Stimulated activated memory B cell treated with anti-CD40 and anti-IgM and Interleukin-4, amounts not matched to agents 10 μg/mL and 1 μg/mL and 100 μg/mL, for 72 hours (primary cell): Measurements from ENCODE around the gene POLA2.

Source experiments
- ATAC-seq: fragments of 150-1000 bp; cut with Tn5 transposase; 2 replicates; pipeline ENCODE4 v1.10.0; 2021
- H3K27ac Mint-ChIP-seq: one replicate; pipeline ENCODE4 v1.8.0; 2022; ENCODE audit warnings: mild to moderate bottlenecking, mixed read lengths
- H3K27me3 Mint-ChIP-seq: one replicate; pipeline ENCODE4 v1.8.0; 2022; ENCODE audit warnings: mixed read lengths
- H3K36me3 Mint-ChIP-seq: one replicate; pipeline ENCODE4 v1.8.0; 2022; ENCODE audit warnings: mixed read lengths
- H3K4me1 Mint-ChIP-seq: one replicate; pipeline ENCODE4 v1.8.0; 2022; ENCODE audit warnings: mixed read lengths
- H3K4me3 Mint-ChIP-seq: one replicate; pipeline ENCODE4 v1.8.0; 2022; ENCODE audit warnings: mild to moderate bottlenecking, moderate library complexity, mixed read lengths
- H3K9me3 Mint-ChIP-seq: one replicate; pipeline ENCODE4 v1.8.0; 2022; ENCODE audit warnings: mixed read lengths

The POLA2 gene

DNA sequence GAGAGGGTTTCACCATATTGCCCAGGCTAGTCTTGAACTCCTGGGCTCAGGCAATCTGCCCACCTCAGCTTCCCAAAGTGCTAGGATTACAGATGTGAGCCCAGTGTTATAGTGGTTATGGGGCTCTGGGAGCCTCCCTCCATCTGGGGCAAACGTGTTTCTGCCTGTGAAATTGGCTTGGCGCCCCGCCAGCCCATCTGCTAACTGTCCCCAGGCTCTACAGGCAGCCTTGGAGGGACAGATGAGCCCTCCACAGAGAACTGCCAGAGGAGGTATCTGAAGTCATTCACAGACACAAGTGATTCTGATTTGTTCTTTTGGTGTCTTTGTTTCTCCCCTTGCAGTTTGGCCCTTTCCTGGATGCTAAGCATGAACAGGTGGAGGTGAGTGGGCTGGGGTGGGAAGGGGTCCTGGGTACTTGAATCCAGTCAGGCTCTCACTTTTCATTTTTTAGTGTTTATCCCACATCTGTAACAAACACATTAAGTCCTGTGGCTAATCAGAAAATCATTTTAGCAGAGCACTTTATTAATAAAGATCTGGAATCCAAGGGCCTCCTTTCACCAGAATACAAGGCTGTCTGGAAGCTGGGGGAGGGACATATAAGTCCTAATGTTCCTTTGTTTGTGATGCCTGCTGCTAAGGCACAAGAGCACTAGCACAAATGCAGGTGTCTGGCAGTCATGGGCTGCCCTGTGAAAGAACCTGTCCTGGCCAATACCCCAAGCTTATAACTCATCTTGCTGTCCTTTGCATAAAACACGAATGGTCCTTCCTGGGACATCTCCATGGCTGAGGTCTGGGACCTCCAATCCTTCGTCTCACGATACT, 27.2 kb downstream of the POLA2 start:
- no peak overlapping the region for H3K27ac Mint-ChIP-seq
- H3K36me3 Mint-ChIP-seq, result peaks cover 40% of the 10 kb centered on the region
- no peak overlapping the region for H3K4me3 Mint-ChIP-seq
- no peaks in the 10 kb centered on the region for H3K9me3 Mint-ChIP-seq
- peaks cover 5% of the 10 kb centered on the region for H3K4me1 Mint-ChIP-seq
- H3K27me3 Mint-ChIP-seq, result no peaks in the 10 kb centered on the region
- ATAC-seq, result no peak

DNA sequence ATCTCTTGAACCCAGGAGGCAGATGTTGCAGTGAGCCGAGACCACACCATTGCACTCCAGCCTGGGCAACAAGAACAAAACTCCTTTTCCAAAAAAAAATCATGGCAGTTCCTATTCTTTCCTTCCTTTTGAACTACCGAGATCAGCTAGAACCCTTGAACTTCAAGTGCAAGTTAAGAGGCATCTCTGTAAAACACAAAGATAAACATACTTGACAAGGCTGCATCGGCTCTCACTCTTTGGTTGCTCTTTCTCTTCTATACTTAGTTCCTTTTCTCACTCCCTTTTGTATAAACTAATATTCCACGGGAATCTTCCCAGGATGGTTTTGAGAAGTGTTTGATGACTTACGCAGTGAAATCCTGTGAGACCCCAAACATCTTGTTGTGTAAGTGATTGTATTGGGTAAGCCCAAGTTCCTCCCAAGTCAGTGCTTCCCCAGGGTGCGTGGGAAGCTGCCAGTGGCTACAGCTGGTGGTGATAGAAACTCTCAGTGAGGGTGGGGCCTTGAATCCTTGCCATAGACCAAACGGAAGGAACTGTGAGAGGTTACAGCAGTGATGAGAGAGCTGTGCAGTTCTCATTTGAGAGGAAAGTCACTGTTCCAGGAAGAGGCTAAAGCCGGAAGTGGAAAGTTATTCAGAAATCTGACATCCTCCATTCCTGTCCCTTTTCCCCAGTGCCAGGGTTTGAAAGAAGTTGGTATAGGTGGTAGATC, 28.8 kb downstream of the POLA2 start:
- peaks cover 5% of the 10 kb centered on the region for H3K4me1 Mint-ChIP-seq
- no peaks in the 10 kb centered on the region for H3K9me3 Mint-ChIP-seq
- peak overlapping the region; percentile 48 for H3K27ac Mint-ChIP-seq
- peaks cover 49% of the 10 kb centered on the region for H3K36me3 Mint-ChIP-seq
- no peaks in the 10 kb centered on the region for H3K27me3 Mint-ChIP-seq
- no peak overlapping the region for H3K4me3 Mint-ChIP-seq
- peak; percentile 51 for ATAC-seq

GRCh38 chr11:65291613-65292012, 29.9 kb downstream of the POLA2 start:
- Mint-ChIP-seq H3K4me1 (peaks cover 5% of the 10 kb centered on the region), H3K9me3 (no peaks in the 10 kb centered on the region), H3K27ac (peak overlapping the region; percentile 48), H3K27me3 (no peaks in the 10 kb centered on the region), H3K4me3 (no peak overlapping the region), H3K36me3 (peaks cover 55% of the 10 kb centered on the region)
- ATAC-seq, result no peak

DNA sequence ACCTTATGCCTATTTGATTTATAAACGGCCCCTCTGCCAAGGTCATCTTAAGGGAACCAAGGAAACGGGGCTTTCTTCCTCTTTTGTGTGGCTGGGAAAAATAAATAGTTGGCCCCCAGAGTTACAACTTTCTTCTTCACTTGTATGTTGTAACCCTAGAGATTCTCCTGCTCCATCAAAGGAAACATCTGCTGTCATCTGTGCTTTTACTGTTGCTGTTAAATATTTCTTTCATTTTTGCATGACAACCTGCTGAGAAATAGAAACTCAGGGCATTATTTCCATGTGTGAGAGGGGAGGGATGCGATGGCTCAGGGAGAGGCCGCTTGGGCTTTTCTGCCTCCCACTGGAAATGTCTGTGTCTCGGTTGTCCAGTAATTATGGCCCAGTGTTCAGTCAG, 31.1 kb downstream of the POLA2 start:
- no peaks in the 10 kb centered on the region for H3K9me3 Mint-ChIP-seq

DNA sequence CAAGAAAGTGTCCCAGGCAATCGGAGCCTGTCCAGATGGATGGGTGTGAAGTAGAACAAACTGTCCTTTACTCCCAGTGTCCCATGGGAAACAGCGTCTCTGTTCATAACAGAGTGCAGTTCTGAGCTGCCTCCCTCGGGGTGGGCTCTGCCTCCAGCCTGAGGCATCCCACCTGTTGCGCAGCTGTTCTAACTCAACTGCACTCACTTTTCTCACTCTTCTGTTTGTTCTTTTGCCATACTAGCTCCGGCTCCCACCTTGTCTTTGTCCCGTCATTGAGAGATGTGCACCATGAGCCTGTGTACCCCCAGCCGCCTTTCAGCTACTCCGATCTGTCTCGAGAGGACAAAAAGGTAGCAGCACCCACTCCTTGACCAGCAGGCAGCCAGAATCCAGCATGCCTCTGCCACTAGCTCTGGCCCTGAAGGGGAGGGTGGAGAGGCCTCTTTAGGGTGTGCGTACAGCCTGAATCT, 32.2 kb downstream of the POLA2 start:
- no peaks in the 10 kb centered on the region for H3K9me3 Mint-ChIP-seq
- no peak overlapping the region for H3K27ac Mint-ChIP-seq
- ATAC-seq, result no peak
- peaks cover 5% of the 10 kb centered on the region for H3K4me1 Mint-ChIP-seq
- H3K36me3 Mint-ChIP-seq, result peaks cover 52% of the 10 kb centered on the region
- H3K27me3 Mint-ChIP-seq, result no peaks in the 10 kb centered on the region
- no peak overlapping the region for H3K4me3 Mint-ChIP-seq

More for the DNA sequence above, 31.1 kb downstream of the POLA2 start:
- Mint-ChIP-seq H3K27ac (no peak overlapping the region), H3K36me3 (peaks cover 52% of the 10 kb centered on the region), H3K4me3 (no peak overlapping the region), H3K4me1 (peaks cover 5% of the 10 kb centered on the region), H3K27me3 (no peaks in the 10 kb centered on the region)
- no peak for ATAC-seq

DNA sequence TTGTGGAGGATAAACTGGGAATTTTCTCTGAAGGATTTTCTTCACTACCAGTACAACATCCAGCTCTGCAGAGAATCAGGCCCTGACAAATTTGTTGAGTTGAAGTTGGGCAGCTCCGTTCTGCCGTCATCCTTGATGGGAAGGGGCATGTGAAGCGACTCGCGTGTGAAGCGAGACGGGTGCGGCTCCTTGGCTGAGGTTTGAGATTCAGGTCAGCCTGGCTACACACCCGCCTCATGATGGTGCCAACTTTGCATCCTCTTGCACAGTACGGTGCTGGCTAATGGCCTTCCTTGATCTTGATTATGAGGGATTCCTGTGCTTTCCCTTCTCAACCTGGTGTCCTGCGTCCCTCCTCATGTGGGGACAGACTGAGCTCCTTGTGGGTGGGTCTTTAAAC, 33.2 kb downstream of the POLA2 start:
- Mint-ChIP-seq H3K27ac (no peak overlapping the region), H3K9me3 (no peaks in the 10 kb centered on the region), H3K4me3 (no peak overlapping the region), H3K27me3 (no peaks in the 10 kb centered on the region), H3K4me1 (peaks cover 5% of the 10 kb centered on the region), H3K36me3 (peaks cover 44% of the 10 kb centered on the region)
- ATAC-seq, result no peak

DNA sequence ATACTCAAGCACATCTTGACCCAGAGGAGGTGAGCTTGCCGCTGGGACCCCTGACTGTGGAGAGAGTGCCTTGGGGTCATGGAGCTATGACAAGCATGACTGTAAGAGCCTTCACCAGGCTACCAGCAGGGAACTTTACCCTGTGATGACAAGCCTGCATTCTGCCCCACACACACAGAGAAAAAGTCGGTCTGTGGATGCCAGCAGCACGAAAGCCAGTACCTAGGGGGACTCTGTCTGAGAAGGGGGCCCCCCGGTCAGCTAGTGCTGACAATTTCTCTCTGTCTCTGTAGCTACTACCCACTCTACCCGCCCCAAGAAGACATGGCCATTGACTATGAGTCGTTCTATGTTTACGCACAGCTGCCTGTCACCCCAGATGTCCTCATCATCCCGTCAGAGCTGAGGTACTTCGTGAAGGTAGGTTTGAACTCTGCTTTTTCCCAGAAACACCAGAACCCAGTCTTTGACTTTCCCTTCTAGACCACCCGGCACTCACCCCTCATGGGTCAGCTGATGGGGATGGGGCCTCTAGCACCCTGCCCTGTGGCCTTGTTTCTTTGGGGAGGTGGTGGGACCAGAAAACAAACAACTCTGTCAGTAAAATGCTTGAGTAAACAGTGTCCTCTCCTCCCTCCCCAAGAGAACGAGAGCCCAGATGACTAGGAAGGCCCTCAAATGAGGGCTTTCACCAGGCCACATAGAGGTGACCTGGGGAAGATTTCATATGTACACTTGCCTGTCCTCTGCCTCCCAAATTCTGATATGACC, 34.0 kb downstream of the POLA2 start:
- no peak for ATAC-seq
- Mint-ChIP-seq H3K4me3 (no peak overlapping the region), H3K27ac (no peak overlapping the region), H3K27me3 (no peaks in the 10 kb centered on the region), H3K36me3 (peaks cover 39% of the 10 kb centered on the region), H3K4me1 (peaks cover 1% of the 10 kb centered on the region), H3K9me3 (no peaks in the 10 kb centered on the region)

GRCh38 chr11:65297026-65297672, 35.4 kb downstream of the POLA2 start:
- Mint-ChIP-seq H3K4me1 (no peaks in the 10 kb centered on the region), H3K27me3 (no peaks in the 10 kb centered on the region), H3K9me3 (no peaks in the 10 kb centered on the region), H3K4me3 (no peak overlapping the region), H3K27ac (no peak overlapping the region), H3K36me3 (peaks cover 42% of the 10 kb centered on the region)
- no peak for ATAC-seq

DNA sequence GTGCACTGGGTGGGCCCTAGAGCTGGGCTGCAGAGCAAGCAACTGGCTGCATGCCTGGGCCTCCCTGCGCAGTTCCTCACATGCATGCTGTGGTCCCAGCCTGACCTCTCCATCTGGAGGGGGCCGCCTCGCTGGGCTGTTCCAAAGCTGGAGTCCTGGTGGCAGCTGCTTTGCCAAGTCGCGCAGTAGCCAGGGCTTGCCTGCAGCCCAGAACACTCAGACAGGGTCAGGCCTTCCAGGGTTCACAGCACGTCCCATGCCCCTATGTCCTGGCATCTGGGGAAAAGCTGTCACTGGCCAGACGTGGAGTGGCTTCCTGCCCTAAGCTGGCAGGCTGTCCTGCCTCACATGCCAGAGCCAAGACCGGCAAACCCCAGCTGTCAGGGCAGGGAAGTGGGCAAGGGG, 36.4 kb downstream of the POLA2 start:
- no peak overlapping the region for H3K4me3 Mint-ChIP-seq
- H3K9me3 Mint-ChIP-seq, result no peaks in the 10 kb centered on the region
- no peak overlapping the region for H3K27ac Mint-ChIP-seq
- H3K36me3 Mint-ChIP-seq, result peaks cover 42% of the 10 kb centered on the region
- no peaks in the 10 kb centered on the region for H3K4me1 Mint-ChIP-seq
- no peaks in the 10 kb centered on the region for H3K27me3 Mint-ChIP-seq
- no peak for ATAC-seq

- H3K4me3 Mint-ChIP-seq, result no peak overlapping the region
- H3K27ac Mint-ChIP-seq, result no peak overlapping the region
- no peaks in the 10 kb centered on the region for H3K4me1 Mint-ChIP-seq
- H3K9me3 Mint-ChIP-seq, result no peaks in the 10 kb centered on the region
- no peak for ATAC-seq
- peaks cover 43% of the 10 kb centered on the region for H3K36me3 Mint-ChIP-seq
- H3K27me3 Mint-ChIP-seq, result no peaks in the 10 kb centered on the region
Measured at GRCh38 chr11:65298655-65299179, 37.0 kb downstream of the POLA2 start.

DNA sequence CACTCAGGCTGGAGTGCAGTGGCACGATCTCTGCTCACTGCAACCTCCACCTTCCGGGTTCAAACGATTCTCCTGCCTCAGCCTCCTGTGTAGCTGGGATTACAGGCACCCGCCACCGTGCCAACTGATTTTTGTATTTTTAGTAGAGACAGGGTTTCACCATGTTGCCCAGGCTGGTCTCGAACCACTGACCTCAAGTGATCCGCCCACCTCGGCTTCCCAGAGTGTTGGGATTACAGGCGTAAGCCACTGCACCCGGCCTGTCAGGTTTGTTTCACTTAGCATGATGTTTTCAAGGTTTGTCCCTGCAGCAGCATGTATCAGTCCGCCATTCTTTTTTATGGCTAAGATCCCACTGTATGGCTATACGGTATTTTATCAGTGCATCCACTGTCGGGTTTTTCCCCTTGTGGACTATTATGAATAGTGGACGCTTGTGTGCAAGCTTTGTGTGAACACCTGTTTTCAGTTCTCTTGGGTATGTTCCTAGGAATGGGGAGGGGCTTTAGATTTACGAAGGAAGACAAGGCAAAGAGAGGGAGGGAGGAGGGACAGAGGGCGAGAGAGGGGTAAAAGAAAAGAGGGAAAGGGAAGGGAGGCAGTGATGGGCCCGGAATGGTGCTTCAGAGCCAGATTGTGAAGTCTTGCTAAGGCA, 39.0 kb downstream of the POLA2 start:
- H3K4me1 Mint-ChIP-seq, result no peaks in the 10 kb centered on the region
- peaks cover 37% of the 10 kb centered on the region for H3K36me3 Mint-ChIP-seq
- H3K9me3 Mint-ChIP-seq, result no peaks in the 10 kb centered on the region
- no peak overlapping the region for H3K27ac Mint-ChIP-seq
- no peak overlapping the region for H3K4me3 Mint-ChIP-seq
- H3K27me3 Mint-ChIP-seq, result no peaks in the 10 kb centered on the region
- no peak for ATAC-seq

DNA sequence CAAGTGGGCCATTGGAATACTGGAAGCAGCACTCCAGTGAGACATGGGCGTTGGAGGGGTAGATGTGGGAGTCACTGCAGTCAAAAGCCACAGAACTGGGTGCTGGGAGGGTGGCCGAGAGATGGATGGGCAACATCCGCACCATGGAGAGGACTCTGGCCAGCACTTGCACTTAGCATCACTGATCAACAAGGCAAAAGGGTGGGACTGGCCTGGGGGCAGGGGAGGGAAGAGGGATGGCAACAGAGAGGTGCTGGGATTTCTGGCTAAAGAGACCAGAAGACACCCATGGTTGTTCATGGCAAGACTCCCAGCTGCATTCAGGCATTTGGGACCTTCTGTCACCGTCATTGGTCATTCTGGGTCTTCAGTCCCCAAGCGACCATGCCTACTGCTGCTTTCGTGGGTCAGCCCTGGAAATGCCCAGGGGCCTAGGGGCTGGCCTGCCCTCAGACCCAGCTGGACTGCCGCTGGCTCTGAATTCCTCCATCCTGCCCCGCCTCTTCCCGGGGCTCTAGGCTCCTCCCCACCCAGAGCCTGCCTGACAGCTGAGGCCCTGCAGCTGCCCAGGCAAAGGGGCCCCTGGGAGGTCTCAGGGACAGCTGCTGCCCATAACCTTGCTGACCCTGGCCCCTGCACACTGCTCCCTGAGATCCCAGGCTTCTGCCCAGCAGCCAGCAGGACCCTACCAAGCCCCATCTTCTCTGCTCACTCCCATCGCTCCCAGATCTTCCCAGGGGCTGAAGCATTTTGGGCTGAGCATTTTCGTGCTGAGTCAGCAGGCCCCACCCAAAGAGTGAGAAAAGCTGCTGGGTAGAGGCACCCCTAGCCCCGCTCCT, 39.9 kb downstream of the POLA2 start:
- no peak overlapping the region for H3K27ac Mint-ChIP-seq
- ATAC-seq, result no peak
- no peaks in the 10 kb centered on the region for H3K4me1 Mint-ChIP-seq
- H3K36me3 Mint-ChIP-seq, result peaks cover 29% of the 10 kb centered on the region
- H3K4me3 Mint-ChIP-seq, result no peak overlapping the region
- no peaks in the 10 kb centered on the region for H3K27me3 Mint-ChIP-seq
- H3K9me3 Mint-ChIP-seq, result no peaks in the 10 kb centered on the region

GRCh38 chr11:65303555-65303954, 41.8 kb downstream of the POLA2 start:
- Mint-ChIP-seq H3K9me3 (no peaks in the 10 kb centered on the region), H3K4me1 (peaks cover 2% of the 10 kb centered on the region), H3K27ac (no peak overlapping the region), H3K4me3 (no peak overlapping the region), H3K36me3 (peaks cover 23% of the 10 kb centered on the region), H3K27me3 (no peaks in the 10 kb centered on the region)
- ATAC-seq, result no peak

DNA sequence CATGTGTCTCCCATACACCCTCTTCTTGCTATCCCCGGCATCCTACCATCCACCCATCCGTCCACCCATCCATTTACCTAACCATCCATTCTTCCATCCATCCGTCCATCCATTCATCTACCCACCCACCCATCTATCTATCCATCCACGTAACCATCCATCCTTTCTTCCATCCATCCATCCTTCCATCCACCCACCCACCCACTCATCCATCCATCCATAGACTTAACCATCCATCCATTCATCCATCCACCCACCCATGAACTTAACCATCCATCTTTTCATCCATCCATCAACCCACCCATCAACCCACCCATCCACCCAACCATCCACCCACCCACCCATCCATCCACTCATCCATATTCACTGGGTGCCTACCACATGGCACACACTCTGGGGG, 42.3 kb downstream of the POLA2 start:
- ATAC-seq, result no peak
- H3K36me3 Mint-ChIP-seq, result peaks cover 23% of the 10 kb centered on the region
- no peaks in the 10 kb centered on the region for H3K9me3 Mint-ChIP-seq
- no peaks in the 10 kb centered on the region for H3K27me3 Mint-ChIP-seq
- H3K4me1 Mint-ChIP-seq, result peaks cover 7% of the 10 kb centered on the region
- no peak overlapping the region for H3K27ac Mint-ChIP-seq
- no peak overlapping the region for H3K4me3 Mint-ChIP-seq
